ENCODE data around the gene PCDHGB2. TPM values are rescaled to one million over a fixed set of nuclear protein-coding genes. Genes with fewer than 3 reads are reported as not detected.
A peak's percentile ranks its signal among the peaks of the same experiment; 100 is the strongest.

PCDHGB2 gene
- total and polyA plus RNA-seq, 2 of the 8 experiments (the other 6 are each of a cell fraction or from before 2014, with no cell fraction given), result 1.9 to 2.9 TPM

DNA sequence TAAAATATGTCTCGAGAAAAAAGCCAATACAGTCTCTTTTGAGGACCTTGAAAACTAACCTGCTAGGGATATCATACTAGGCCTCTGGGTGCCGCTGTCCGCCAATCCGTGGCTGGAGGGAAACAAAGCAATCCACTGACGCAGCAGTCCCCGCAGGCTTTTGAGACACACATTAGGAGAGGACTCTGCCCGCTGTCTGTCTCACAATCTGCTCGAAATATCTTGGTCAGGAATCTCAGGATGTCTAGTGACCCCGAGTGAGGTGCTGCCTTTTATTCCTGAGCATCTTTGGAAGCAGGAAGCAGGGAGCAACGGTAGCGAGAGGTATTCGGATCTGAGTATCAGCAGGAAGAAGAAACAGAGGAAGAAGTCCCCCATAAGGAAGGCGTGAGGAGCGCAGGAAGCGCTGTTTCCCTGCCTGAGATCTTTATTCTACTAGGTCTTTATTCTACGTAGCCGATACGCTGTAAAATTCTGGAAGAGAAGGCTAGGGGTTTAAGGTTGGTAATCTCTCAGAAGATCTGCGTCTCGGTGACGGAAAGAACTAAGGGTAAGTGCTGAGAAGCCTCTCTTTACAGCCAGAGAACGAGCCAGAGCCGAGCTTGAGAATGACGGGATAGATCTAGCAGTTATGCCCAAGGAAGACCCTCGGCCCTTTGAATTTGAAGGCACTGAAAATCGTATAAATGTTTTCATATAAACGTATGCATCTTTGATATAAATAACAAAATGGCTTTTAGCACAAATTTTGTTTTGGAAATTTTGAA, 33.5 kb upstream of the PCDHGB2 start:
- Histone ChIP-seq H4K91ac (replicated peaks; ENCODE audit: insufficient read length, low read length) (peak overlapping the region; percentile 81), H3K4me1 (replicated peaks in 1 of 4; ENCODE audit: control insufficient read depth in 3 of 4, insufficient read depth in 4 of 4, low read length in 3 of 4) (no peaks in the 10 kb centered on the region), H3K23ac (ENCODE audit: insufficient read length) (no peak overlapping the region), H3K9ac (replicated peaks in 1 of 4; ENCODE audit: extremely low read depth in 1 of 4, low read depth in 3 of 4, low read length in 3 of 4) (peak overlapping the region; percentile 34 to 77 (median 43); a peak in 4 of 7 replicates), H3K4ac (replicated peaks; ENCODE audit: insufficient read length, low read depth, low read length) (no peak overlapping the region), H3K27ac (ENCODE audit: low read depth, low read length) (no peak overlapping the region), H3K4me3 (ENCODE audit: extremely low read depth in 1 of 4, insufficient read depth in 2 of 4, low read depth in 3 of 4, low read length in 4 of 4) (peak overlapping the region; percentile 31 to 54 (median 50)), H2BK20ac (ENCODE audit: low read length) (no peak overlapping the region), H2BK15ac (ENCODE audit: low read length) (no peak overlapping the region), H3K56ac (replicated peaks; ENCODE audit: insufficient read length, low read depth, low read length) (no peak overlapping the region), H2AFZ (ENCODE audit: low read length) (peak overlapping the region; percentile 83), H4K5ac (ENCODE audit: insufficient read length, low read depth, low read length) (no peak overlapping the region), H3K9me3 (ENCODE audit: insufficient read depth in 2 of 2, low read depth in 1 of 2, low read length in 1 of 2) (peaks cover 11 to 12% of the 10 kb centered on the region in 2 experiments), H3K79me2 (ENCODE audit: control insufficient read depth in 1 of 2, insufficient read depth in 2 of 2, low read length in 2 of 2) (no peaks in the 10 kb centered on the region), H3K27me3 (replicated peaks in 1 of 4; ENCODE audit: control insufficient read depth in 3 of 4, extremely low read depth in 1 of 4, insufficient read depth in 3 of 4, low read length in 3 of 4) (no peaks in the 10 kb centered on the region), H3K79me1 (ENCODE audit: low read depth, low read length) (no peaks in the 10 kb centered on the region), H3K14ac (ENCODE audit: insufficient read length) (no peak overlapping the region), H2BK5ac (ENCODE audit: low read depth, low read length) (peak overlapping the region; percentile 77; the same call in 1 of the 2 replicates), H3K4me2 (ENCODE audit: insufficient read depth in 1 of 2, low read depth in 2 of 2, low read length in 2 of 2) (peak overlapping the region; percentile 47 to 48), H2BK120ac (replicated peaks; ENCODE audit: low read depth, low read length) (no peak overlapping the region), H4K20me1 (replicated peaks in 1 of 2; ENCODE audit: control insufficient read depth in 1 of 2, insufficient read depth in 2 of 2, low read length in 2 of 2) (no peaks in the 10 kb centered on the region), H3K23me2 (ENCODE audit: low read depth, low read length) (0 out of 2 replicates have a peak, but pooled peaks cover 1% of the 10 kb centered on the region), H3K18ac (ENCODE audit: extremely low read depth, low read length) (no peak overlapping the region), H4K8ac (ENCODE audit: extremely low read depth, insufficient read depth, low read length) (no peak overlapping the region), H2AK5ac (ENCODE audit: low read depth, low read length) (no peak overlapping the region), H3K36me3 (ENCODE audit: control insufficient read depth in 2 of 4, insufficient read depth in 4 of 4, low read length in 3 of 4) (no peaks in the 10 kb centered on the region; a peak in 1 of 8 replicates), H2BK12ac (ENCODE audit: low read depth, low read length) (peak overlapping the region; percentile 56; the same call in 1 of the 2 replicates)
- FAIRE-seq (no peak), DNase-seq (ENCODE audit: low read depth in 1 of 2, low spot score in 2 of 2) (peak in 1 of 2 experiments; percentile 73)
- ChIA-PET CTCF (ENCODE audit: partially characterized antibody) (interaction anchor here (0.6 to 4.0 kb wide), 13 partner anchors 9 to 402 kb away, joined by 3 to 19 read pairs (median 6); partner anchors contain the start of genes PCDHB11, PCDHGA10, PCDHGA2 and PCDHGA3), POLR2A (ENCODE audit: partially characterized antibody) (interaction anchor here (0.7 to 1.6 kb wide), 3 partner anchors 8 to 86 kb away, joined by 3 read pairs; no protein-coding TSS in a partner anchor)
- WGBS, 2 experiments (ENCODE audit: extremely low coverage in 1 of 2, insufficient coverage in 1 of 2, insufficient read length in 1 of 2, insufficient replicate concordance in 2 of 2, low coverage in 1 of 2, low lambda C conversion rate in 2 of 2, missing lambda C conversion rate in 1 of 2), result 57% methylated on average over 27 of the region's 27 CpGs; no CpG with 5 or more reads in 1 of the 2 experiments
- TF ChIP-seq GABPA (IDR thresholded peaks at IDR 0.05; ENCODE audit: borderline replicate concordance, insufficient read depth, low read length) (no peak), SP4 (IDR thresholded peaks at IDR 0.05; ENCODE audit: low read length) (no peak), SRF (IDR thresholded peaks at IDR 0.05; ENCODE audit: low read depth, low read length) (no peak), YY1 (IDR thresholded peaks at IDR 0.05; ENCODE audit: low read depth, low read length) (no peak), EGR1 (IDR thresholded peaks at IDR 0.05; ENCODE audit: borderline replicate concordance, low read depth, low read length) (peak; percentile 34; the same call in 1 of the 2 replicates), JUND (IDR thresholded peaks at IDR 0.05; ENCODE audit: low read length) (no peak), RNF2 (IDR thresholded peaks at IDR 0.05; ENCODE audit: borderline replicate concordance, low read depth, low read length, missing control alignments, poor library complexity, severe bottlenecking) (no peak), POLR2AphosphoS5 (IDR thresholded peaks at IDR 0.05; ENCODE audit: low read depth, low read length) (peak; percentile 47; the same call in 1 of the 2 replicates), SAP30 (IDR thresholded peaks at IDR 0.05; ENCODE audit: insufficient read depth, insufficient replicate concordance, low read length) (no peak)
- TF ChIP-seq, protein P1, sequence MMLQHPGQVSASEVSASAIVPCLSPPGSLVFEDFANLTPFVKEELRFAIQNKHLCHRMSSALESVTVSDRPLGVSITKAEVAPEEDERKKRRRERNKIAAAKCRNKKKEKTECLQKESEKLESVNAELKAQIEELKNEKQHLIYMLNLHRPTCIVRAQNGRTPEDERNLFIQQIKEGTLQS (IDR thresholded peaks at IDR 0.05; ENCODE audit: insufficient read depth, low read depth, low read length), result no peak

All from H1 (cell line).